Measurements from ENCODE around the gene S100A6.
"Not testable (repeated sequence)": the region's sequence is repeated elsewhere in the genome, so short reads cannot be mapped to it uniquely, and the experiment has no call there.

Gene S100A6

DNA sequence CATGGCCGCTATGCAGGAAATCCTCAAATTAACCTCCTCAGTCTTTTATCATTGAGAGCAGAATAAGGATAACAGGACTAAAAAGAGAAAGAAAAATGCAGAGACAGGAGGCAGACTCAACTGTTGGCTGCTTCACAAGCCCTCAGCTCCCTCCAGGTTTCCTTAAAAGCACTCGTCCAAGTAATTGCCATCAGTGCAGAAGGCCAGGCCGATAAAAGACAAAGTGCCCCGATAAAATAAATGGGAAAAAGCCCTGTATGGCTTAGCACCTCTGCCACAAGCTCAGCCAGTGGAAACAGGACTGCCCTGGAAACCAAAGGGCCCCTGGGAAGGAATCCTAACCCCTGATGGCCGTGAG is 8.1 kb downstream of the S100A6 start:
- DNase-seq (ENCODE audit: low read depth): no peak

DNA sequence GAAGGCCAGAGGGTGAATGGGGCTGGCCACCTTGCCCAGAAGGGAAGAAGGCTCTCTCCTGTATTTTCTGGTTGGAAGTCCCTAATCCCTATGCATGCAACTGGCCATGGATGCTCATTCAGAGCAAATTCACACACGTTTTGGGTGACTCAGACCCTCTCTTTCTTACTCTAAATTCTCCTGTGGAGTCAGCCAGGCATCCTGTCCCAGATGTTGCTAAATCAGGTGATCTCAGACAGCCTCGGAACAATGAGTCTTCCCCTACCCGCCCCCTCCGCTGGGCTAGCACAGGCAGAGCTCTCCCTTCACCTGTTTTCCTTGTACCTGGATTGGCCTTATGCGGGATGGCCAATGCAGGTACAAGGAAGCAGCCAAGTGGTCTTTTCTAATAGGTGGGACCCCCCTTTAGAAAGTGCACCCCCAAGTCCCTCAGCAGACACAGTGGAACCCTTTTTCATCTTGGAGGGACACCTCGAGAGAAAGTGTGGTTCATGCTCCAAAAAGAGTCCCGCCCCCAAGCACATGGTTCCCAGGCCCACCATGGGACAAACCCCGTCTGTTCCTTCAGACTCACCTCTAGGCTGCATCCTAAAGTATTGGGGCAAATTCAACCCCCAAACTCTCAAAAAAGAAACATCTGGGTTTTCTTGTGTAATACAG is 8.6 kb downstream of the S100A6 start:
- DNase-seq (ENCODE audit: low read depth): no peak

DNA sequence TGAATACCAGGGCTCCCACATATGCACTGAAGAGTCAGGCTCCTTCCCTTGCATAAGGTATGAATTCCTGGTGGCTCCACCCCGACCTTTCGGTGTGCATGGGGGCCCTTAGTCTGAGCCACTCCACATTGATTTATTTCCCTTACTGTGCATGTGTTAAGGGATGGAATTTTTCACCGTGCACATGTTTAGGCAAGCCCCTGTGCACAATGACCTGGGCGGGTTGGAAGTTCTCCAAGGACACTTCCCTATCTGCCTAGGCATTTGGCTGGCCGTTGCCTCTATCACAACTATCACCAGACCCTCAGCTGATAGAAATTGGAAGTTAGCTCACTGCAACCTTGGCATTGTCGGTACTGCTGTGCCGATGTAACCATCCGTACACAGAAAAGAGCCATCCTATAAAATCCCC is 9.7 kb downstream of the S100A6 start:
- no peak for DNase-seq (ENCODE audit: low read depth)

DNA sequence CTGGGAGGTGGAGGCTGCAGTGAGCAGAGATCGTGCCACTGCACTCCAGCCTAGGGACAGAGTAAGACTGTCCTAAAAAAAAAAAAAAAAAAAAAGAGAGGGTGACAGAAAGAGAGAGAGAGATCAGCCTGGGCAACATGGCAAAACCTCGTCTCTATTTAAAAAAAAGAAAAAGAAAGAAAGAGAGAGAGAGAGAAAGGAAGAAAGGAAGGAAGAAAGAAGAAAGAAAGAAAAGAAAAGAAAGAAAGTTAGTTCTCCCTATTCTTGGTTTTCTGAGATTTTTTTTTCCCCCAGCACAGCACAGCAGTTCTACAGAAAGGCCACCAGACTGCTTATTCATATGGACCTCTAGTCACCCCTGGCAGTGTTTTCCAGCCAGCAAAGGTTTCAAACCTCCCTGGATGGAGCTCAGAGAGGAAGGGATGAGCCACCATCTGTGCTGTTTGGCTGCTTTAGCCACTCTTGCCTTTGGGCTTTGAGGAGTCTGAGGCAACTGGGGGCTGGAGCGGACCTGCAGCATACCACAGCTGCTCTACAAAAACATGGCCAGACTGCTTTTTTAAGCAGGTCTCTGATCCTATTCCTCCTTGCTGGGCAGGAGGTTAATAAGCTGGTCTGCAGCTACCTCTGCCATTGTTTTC is 10.6 kb downstream of the S100A6 start:
- DNase-seq (ENCODE audit: low read depth): no peak

DNA sequence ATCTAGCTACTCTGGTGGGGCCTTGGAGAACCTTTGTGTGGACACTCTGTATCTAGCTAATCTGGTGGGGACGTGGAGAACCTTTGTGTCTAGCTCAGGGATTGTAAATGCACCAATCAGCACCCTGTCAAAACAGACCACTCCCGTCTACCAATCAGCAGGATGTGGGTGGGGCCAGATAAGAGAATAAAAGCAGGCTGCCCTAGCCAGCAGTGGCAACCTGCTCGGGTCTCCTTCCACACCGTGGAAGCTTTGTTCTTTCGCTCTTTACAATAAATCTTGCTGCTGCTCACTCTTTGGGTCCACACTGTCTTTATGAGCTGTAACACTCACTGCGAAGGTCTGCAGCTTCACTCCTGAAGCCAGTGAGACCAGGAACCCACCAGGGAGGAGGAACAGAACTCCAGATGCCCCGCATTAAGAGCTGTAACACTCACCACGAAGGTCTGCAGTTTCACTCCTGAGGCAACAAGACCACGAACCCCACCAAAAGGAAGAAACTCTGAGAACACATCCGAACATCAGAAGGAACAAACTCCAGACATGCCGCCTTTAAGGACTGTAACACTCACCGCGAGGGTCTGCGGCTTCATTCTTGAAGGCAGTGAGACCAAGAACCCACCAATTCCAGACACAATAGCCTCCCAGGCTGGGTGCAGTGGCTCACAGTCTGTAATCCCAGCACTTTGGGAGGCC is 13.3 kb downstream of the S100A6 start:
- DNase-seq (ENCODE audit: low read depth): not testable (repeated sequence)

DNA sequence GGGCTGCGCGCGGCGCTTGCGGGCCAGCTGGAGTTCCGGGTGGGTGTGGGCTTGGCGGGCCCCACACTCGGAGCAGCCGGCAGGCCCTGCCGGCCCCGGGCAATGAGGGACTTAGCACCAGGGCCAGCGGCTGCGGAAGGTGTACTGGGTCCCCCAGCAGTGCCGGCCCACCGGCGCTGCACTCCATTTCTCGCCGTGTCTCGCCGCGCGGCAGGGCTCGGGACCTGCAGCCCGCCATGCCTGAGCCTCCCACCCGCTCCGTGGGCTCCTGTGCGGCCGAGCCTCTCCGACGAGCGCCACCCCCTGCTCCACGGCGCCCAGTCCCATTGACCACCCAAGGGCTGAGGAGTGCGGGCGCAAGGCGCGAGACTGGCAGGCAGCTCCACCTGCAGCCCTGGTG is 14.0 kb downstream of the S100A6 start:
- not testable (repeated sequence) for DNase-seq (ENCODE audit: low read depth)

DNA sequence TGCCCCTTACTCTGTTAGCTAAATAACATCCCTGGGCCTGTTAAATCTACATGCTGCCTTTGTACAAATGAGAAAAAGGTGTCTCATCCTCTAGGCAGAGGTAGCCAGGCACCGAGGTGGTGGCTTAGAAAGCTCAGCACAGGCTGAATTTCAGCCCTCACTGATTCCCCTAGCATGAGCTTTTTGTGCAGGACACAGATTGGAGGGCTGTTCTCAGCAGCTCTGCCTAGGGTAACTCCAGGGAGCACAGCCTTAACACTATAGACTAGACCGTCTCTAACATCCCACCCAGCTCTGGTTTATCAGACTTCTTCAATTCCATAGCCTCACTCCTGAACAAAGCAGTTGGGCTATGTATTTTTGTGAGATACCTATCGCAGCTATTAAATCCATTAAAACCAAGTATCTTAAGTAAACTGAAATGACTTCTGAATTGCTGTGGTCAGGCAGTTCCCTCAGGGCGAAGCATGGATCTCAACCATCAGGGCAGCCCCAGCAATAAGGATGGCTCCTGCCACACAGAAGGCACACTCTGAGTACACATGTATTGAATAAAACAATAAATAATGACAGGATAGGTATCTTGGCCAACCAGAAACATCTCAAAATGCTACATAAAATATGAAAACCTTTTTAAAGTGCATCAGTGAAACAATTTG is 14.8 kb downstream of the S100A6 start:
- DNase-seq (ENCODE audit: low read depth): no peak

DNA sequence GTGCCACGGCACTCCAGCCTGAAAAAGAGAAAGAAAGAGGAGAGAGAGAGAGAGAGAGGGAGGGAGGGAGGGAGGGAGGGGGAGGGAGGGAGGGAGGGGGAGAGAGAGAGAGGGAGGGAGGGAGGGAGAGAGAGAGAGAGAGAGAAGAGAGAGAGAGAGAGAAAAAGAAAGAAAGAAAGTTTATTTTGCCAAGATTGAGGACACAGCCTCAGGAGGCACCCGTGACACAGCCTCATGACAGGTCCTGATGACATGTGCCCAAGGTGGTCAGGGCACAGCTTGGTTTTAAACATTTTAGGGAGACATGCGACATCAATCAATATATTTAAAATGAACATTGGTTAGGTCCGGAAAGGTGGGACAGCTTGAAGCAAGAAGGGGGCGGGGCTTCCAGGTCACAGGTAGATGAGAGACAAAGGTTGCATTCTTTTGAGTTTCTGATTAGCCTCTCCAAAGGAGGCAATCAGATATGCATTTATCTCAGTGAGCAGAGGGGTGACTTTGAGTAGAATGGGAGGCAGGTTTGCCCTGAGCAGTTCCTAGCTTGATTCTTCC is 15.6 kb downstream of the S100A6 start:
- DNase-seq (ENCODE audit: low read depth): not testable (repeated sequence)

DNA sequence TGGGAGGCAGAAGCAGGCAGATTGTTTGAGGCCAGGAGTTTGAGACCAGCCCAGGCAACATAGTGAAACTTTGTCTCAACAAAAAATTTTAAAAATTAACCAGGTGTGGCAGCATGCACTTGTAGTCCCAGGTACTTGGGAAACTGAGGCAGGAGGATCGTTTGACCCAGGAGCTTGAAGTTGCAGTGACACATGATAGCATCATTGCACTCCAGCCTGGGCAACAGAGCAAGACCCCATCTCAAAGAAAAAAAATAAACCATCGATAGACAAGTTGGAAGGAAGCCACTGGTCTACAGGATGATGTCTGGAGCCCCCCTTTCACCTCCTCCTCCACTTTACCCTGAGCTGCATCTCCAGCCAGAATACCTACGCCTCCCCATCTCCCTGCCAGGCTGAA is 16.5 kb downstream of the S100A6 start:
- no peak for DNase-seq (ENCODE audit: low read depth)

DNA sequence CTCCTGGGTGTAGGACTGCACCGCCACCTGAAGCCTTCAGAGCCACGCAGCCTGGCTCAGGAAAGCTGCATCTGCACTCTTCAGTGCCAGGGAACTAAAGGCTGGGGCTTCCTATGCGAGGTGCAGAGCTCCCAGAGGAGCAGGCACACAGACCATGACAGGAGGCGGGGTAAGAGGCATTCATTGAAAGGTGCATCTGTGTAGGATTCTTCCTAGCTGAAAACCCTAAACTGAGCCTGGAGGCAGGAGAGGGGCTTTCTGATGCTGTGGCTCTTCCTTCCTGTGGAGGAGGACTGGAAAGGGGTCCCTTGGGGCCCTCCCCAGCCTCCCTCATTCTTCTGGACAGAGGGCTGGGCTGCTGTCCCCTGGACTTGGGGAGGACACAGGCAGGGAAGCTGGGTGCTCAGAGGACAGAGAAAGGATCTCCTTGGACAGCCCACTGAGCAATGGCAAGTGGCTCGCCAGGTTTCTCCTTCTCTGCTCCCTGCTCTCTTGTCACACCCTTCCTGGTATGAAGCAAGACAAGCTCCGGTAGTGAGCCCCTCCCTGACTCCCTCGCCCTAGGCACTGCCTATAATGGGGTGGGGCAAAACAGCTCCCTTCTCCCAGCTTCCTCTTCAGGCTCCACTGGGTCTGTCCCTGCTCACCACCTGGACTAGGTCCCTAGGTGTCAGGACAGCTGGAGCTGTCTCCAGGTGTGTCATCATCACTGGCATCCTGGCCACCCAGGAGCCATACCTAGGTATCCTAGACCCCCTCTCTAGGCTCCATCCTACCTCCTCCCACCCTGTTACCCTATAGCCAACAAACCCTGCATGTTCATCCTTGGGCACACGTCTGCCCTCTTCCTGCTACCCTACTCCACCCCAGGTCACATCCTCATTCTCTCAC is 20.0 kb downstream of the S100A6 start:
- no peak for DNase-seq (ENCODE audit: low read depth)

DNA sequence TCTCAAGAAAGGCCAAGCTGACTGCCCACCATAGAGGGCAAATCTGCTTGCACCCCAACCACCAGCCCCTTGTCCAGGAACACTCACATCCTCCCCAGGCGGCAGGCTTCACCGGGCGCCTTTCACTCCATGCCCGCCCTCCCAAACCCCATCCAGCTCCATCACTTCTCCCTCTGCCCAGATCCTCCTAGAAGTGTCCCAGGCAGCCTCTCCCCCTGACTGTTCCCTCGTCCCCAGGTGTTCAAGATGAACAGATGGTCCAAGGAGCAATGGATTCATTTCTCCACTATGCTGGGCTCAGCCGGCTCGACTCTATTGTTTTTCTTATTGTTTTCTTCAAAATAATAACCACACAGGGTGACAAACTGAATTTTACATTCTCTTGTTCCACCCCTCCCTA is 22.1 kb downstream of the S100A6 start:
- DNase-seq (ENCODE audit: low read depth): no peak

DNA sequence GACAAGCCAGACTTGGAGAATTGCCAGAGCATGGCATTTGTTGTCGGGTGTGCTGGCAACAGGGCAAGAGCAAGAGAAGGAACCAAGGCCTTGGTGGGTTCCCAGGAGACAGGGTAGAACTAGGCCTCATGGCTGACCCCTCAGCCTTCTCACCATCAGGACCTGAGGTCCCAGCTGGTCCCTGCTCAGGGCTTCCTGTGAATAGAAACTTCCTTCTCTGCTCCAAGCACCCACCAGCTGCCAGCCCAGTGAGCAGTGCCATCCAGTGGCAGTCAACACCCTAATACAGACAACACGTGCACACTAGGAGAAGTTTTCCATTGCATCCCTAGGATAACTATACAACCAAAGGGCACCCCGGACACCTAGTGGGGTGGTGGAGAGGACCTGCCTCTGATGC is 22.8 kb downstream of the S100A6 start:
- DNase-seq (ENCODE audit: low read depth): no peak

DNA sequence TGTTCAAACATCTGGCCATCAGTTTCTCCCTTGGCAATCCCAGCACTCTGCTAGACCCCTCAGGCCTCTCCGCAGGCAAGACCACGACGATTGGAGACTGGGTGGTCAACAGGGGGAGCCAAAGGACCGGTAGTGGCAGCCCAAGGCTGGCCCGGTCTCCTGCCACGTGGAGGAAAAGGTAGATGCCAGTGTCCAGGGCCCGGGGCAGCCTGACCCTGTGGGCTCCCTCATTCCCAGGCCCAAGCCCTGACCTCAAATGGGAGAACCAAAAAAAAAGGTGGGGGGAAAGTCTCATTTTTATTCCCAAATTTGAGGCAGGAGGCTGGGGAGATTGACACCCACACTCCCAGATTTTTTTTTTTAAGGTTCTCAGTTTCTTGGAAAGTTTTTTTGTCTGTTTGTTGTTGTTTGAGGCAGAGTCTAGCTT is 24.8 kb downstream of the S100A6 start:
- DNase-seq (ENCODE audit: low read depth): peak; percentile 59

DNA sequence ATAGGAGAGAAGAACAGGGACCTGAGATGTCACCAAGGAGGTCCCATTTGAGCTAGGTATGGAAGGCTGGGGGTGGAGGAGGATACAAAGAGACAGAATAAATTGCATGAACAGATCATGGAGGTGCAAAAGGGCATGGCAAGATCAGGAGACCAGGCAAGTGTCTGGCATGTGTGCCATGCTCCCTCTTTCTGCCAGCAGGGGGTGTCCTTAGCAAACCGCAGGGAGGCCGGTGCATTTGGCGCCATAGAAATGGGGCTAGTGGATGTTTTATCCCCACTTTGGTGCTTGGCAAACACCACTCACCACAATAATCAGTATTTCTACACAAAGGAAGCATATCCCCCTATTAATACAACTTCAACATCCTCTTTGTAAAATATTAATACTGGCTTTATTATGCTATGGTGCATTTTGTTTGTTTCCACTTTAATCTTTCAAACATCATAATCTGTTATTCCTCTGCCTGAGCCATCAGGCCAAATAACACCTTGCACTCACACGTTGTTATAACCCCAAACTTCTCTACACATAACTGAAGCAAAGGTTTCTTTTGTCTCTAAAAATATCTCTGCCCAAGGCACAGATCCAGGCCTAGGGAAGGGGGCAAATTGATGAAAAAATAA is 25.9 kb downstream of the S100A6 start:
- peak; percentile 51 for DNase-seq (ENCODE audit: low read depth)

DNA sequence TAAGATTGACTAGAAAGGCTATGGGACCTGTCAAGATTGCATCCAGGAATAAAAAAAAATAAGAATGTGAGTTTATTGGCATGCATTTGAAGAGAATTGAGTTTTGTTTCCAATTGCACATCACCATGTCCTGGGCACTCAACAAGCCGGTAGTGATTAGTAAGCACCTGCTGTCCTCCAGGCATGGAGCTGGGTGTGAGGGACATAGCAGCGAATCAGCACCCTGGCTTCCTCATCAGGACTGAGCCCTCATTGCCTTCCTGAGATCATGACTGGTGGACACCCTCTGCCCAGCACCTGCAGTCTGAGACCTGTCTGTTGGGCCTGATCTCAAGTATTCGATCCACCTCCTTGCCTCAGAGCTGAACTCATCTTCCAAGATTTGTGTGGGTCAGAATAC is 26.8 kb downstream of the S100A6 start:
- no peak for DNase-seq (ENCODE audit: low read depth)

DNA sequence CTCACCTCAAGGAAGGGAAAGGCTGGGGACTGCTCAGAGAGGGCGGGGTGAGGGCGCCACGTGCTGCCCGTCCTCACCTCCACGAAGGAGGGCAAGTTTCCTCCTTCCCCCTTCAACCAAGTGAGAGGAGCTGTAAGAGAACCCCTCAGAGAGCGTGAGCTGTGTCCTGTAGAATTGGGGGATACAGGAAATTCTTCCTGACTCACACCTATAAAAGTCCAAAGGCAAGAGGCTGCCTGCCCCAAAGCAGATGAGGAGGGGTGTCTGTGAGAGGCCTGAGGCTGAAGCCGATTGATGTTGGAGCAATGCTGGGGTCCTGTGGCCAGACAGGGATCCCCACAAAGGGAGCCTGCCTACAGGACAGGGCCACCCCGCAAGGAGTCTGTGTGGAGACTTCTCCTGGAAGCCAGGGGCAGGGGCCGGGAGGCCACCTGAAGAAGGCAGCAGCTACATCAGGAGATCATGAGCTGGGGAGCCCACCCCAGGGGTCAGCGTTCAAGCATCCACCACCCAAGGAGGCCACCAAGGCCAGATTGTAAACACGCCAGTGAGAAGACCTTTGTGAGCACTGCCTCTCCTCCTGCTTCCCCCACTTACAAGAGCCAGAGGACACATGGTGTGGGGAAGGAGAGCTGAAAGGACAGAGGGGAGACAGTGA is 27.7 kb downstream of the S100A6 start:
- no peak for DNase-seq (ENCODE audit: low read depth)

DNA sequence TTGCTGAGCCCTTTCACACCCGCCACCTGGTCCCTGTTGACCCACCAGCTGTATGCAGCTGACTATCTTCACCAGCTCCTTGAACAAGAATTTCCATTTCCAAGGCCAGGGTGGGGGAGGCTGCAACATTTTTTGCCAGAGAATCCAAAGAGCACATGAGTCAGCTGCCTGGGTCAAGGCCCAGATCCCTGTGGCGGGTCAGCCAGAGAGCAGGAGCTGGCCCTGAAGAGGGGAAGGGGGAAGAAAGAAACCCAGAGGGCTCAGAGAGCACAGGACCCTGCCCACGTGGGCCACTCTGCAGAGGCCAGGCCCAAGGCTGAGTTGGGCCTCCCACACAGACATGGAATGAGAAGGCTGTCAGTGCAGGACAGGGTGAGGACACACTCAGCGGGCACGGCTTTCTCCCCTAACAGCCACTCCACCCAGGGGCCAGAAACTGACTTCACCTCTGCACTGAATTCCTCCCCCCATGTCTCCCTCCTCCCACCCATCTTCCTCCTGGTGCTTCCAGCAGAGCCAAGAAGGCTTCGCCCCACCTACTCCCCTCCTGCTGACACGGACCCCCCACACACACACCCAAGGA is 28.9 kb downstream of the S100A6 start:
- no peak for DNase-seq (ENCODE audit: low read depth)

DNA sequence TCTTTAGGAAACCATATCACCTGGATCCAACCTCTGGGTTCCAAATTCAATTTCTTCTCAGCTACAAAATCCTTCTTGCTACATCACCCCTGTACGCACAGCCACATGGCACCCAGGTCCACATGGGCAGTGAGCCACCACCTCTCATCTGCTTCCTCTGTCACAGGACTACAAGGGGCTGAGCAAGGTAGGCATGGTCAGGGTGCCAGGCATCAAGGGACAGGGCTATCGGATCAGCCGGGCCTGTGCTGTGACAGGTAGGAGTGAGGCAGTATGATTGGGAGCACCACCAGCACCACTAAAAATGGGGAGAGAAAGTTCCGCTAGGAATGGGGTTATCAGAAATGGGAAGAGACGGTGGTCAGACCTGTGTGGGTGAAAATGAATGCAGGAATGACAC is 29.4 kb downstream of the S100A6 start:
- no peak for DNase-seq (ENCODE audit: low read depth)

DNA sequence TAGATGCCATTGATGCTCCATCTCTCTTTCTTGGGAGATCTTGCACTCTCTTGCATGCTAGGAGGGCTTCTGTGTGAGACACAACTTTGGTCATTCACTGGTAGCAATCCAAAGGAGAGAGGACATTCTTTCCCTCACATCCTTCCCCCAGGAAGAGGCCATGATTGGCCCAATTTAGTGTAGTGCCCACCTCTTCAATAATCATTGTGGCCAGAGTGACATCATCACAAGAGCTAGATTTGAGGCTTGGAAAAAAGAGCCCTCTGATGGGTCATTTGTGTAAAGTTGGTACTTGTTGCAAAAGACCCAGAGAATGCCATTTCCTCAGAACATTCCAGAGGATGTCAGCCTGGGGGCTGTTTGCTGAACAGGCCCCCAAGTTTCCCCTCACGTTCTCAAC is 30.2 kb downstream of the S100A6 start:
- DNase-seq (ENCODE audit: low read depth): no peak

DNA sequence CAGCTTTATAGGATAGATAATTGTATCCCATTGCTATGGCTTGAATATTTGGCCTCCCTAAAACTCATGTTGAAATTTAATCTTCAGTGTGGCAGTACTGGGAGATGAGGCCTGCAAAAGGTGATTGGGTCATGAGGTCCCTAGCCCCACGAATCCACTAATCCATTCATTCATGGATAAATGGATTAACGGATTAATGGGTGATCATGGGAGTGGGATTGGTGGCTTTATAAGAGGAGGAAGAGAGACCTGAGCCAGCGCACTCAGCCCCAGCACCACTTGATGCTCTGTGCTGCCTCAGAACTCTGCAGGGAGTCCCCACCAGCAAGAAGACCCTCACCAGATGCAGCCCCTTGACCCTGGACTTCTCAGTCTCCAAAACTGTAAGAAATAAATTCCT is 32.0 kb downstream of the S100A6 start:
- DNase-seq (ENCODE audit: low read depth): no peak

Measured in stimulated activated CD8-positive, alpha-beta memory T cell treated with anti-CD3 and anti-CD28 coated beads, Interleukin-7, amount 100 ng/mL, for 24 hours (primary cell).